Activated CD4-positive, alpha-beta memory T cell treated with anti-CD3 and anti-CD28 coated beads for 36 hours (primary cell): ENCODE data around the gene PEAK1. TPM values are rescaled to one million over a fixed set of nuclear protein-coding genes. Genes with fewer than 3 reads are reported as not detected.
A peak's percentile ranks its signal among the peaks of the same experiment; 100 is the strongest.

ENCODE experiments used
- CTCF ChIA-PET: fragments of 350-600 bp; sonication (Branson Sonifier 250); formaldehyde crosslinking; loops from one replicate; lab custom pipeline; 2021; ENCODE audit warnings: antibody characterized with exemption, inconsistent platforms; lab: Charles Lee
- POLR2A ChIA-PET: fragments of 350-600 bp; sonication (Branson Sonifier 250); formaldehyde crosslinking; loops from one replicate; lab custom pipeline; 2021; ENCODE audit warnings: antibody characterized with exemption; lab: Charles Lee
- DNase-seq: peaks from one replicate; pipeline ENCODE4 v3.0.0-alpha.2; 2020
- H3K27ac Mint-ChIP-seq: one replicate; pipeline ENCODE4 v1.8.0; 2021; ENCODE audit warnings: mixed read lengths
- H3K27me3 Mint-ChIP-seq: one replicate; pipeline ENCODE4 v1.8.0; 2021; ENCODE audit warnings: mixed read lengths
- H3K36me3 Mint-ChIP-seq: one replicate; pipeline ENCODE4 v1.8.0; 2021; ENCODE audit warnings: mixed read lengths
- H3K4me1 Mint-ChIP-seq: one replicate; pipeline ENCODE4 v1.8.0; 2021; ENCODE audit warnings: low read depth, mixed read lengths
- H3K4me3 Mint-ChIP-seq: one replicate; pipeline ENCODE4 v1.8.0; 2021; ENCODE audit warnings: mild to moderate bottlenecking, mixed read lengths
- H3K9me3 Mint-ChIP-seq: one replicate; pipeline ENCODE4 v1.8.0; 2021; ENCODE audit warnings: mixed read lengths
- intact Hi-C: fragments of 100-400 bp; cut with micrococcal nuclease; formaldehyde crosslinking; loops from one replicate; pipeline ENCODE4 v1.15.1; 2023
- total RNA-seq, 2 experiments: library from RNA; stranded (reverse); gene quantifications; one replicate each; pipeline ENCODE4 v1.2.3, GENCODE V29; 2021

PEAK1 gene
- total RNA-seq, 2 experiments from 2014 or later: 15.6 to 18.3 TPM

GRCh38 chr15:77454951-77455350, 35.0 kb upstream of the PEAK1 start:
- intact Hi-C loops: no loop called here
- Mint-ChIP-seq H3K4me1 (peaks cover 30% of the 10 kb centered on the region), H3K27ac (no peak overlapping the region), H3K36me3 (peaks cover 9% of the 10 kb centered on the region), H3K27me3 (no peaks in the 10 kb centered on the region), H3K9me3 (no peaks in the 10 kb centered on the region), H3K4me3 (no peak overlapping the region)
- POLR2A ChIA-PET: no interaction called here
- CTCF ChIA-PET: no interaction called here
- no peak for DNase-seq

- Mint-ChIP-seq H3K9me3 (no peaks in the 10 kb centered on the region), H3K27ac (no peak overlapping the region), H3K4me1 (peaks cover 30% of the 10 kb centered on the region), H3K4me3 (no peak overlapping the region), H3K36me3 (peaks cover 6% of the 10 kb centered on the region), H3K27me3 (no peaks in the 10 kb centered on the region)
- ChIA-PET CTCF (no interaction called here), POLR2A (no interaction called here)
- no peak for DNase-seq
- intact Hi-C loops: no loop called here
These were observed 34.4 kb upstream of the PEAK1 start for GRCh38 chr15:77454265-77454664.

- H3K4me3 Mint-ChIP-seq: no peak overlapping the region
- no peak overlapping the region for H3K27ac Mint-ChIP-seq
- CTCF ChIA-PET: no interaction called here
- no peaks in the 10 kb centered on the region for H3K27me3 Mint-ChIP-seq
- POLR2A ChIA-PET: no interaction called here
- intact Hi-C loops: no loop called here
- H3K9me3 Mint-ChIP-seq: no peaks in the 10 kb centered on the region
- H3K36me3 Mint-ChIP-seq: peaks cover 4% of the 10 kb centered on the region
- peaks cover 3% of the 10 kb centered on the region for H3K4me1 Mint-ChIP-seq
- no peak for DNase-seq
These were observed 27.0 kb upstream of the PEAK1 start for GRCh38 chr15:77446840-77447390.

GRCh38 chr15:77440378-77440999, 20.6 kb upstream of the PEAK1 start:
- Mint-ChIP-seq H3K9me3 (no peaks in the 10 kb centered on the region), H3K27me3 (no peaks in the 10 kb centered on the region), H3K4me3 (no peak overlapping the region), H3K4me1 (peaks cover 21% of the 10 kb centered on the region), H3K36me3 (peaks cover 3% of the 10 kb centered on the region), H3K27ac (no peak overlapping the region)
- ChIA-PET POLR2A (no interaction called here), CTCF (no interaction called here)
- no peak for DNase-seq
- intact Hi-C loops: no loop called here

GRCh38 chr15:77437264-77437663, 17.4 kb upstream of the PEAK1 start:
- Mint-ChIP-seq H3K36me3 (peaks cover 3% of the 10 kb centered on the region), H3K4me1 (peaks cover 22% of the 10 kb centered on the region)
- CTCF ChIA-PET: no interaction called here

GRCh38 chr15:77436822-77437221, 16.9 kb upstream of the PEAK1 start:
- peaks cover 22% of the 10 kb centered on the region for H3K4me1 Mint-ChIP-seq
- ChIA-PET POLR2A (no interaction called here), CTCF (no interaction called here)
- no peak for DNase-seq
- H3K27ac Mint-ChIP-seq: no peak overlapping the region
- no peaks in the 10 kb centered on the region for H3K27me3 Mint-ChIP-seq
- H3K4me3 Mint-ChIP-seq: no peak overlapping the region
- no peaks in the 10 kb centered on the region for H3K9me3 Mint-ChIP-seq
- intact Hi-C loops: loop anchor here (10.0 kb wide), 1 partner anchor 252 kb away; no protein-coding TSS in a partner anchor
- H3K36me3 Mint-ChIP-seq: peaks cover 3% of the 10 kb centered on the region

More at GRCh38 chr15:77437264-77437663, 17.4 kb upstream of the PEAK1 start:
- intact Hi-C loops: loop anchor here (10.0 kb wide), 1 partner anchor 252 kb away; no protein-coding TSS in a partner anchor
- no peak overlapping the region for H3K27ac Mint-ChIP-seq
- DNase-seq: no peak
- no peak overlapping the region for H3K4me3 Mint-ChIP-seq
- no peaks in the 10 kb centered on the region for H3K27me3 Mint-ChIP-seq
- H3K9me3 Mint-ChIP-seq: no peaks in the 10 kb centered on the region
- POLR2A ChIA-PET: no interaction called here

- Mint-ChIP-seq H3K9me3 (no peaks in the 10 kb centered on the region), H3K27ac (peak overlapping the region; percentile 66), H3K36me3 (peaks cover 2% of the 10 kb centered on the region), H3K4me1 (peaks cover 35% of the 10 kb centered on the region), H3K27me3 (no peaks in the 10 kb centered on the region), H3K4me3 (no peak overlapping the region)
- intact Hi-C loops: loop anchor here (1.0 to 10.0 kb wide), 2 partner anchors 10 to 246 kb away; partner anchors contain the start of genes HMG20A and PEAK1
- ChIA-PET CTCF (interaction anchor here (0.6 to 1.7 kb wide), 4 partner anchors 9 to 112 kb away, joined by 3 to 7 read pairs (median 4); no protein-coding TSS in a partner anchor), POLR2A (interaction anchor here (1.0 to 2.5 kb wide), 5 partner anchors 9 to 361 kb away, joined by 3 to 12 read pairs (median 6); partner anchors contain the start of genes HMG20A and PEAK1)
- no peak for DNase-seq
These were observed 10.7 kb upstream of the PEAK1 start for GRCh38 chr15:77430652-77431051.

GRCh38 chr15:77430213-77430612, 10.3 kb upstream of the PEAK1 start:
- ChIA-PET CTCF (interaction anchor here (0.6 to 1.7 kb wide), 4 partner anchors 9 to 113 kb away, joined by 3 to 7 read pairs (median 4); no protein-coding TSS in a partner anchor), POLR2A (interaction anchor here (1.0 to 2.5 kb wide), 5 partner anchors 9 to 360 kb away, joined by 3 to 12 read pairs (median 6); partner anchors contain the start of genes HMG20A and PEAK1)
- Mint-ChIP-seq H3K4me1 (peaks cover 35% of the 10 kb centered on the region), H3K9me3 (no peaks in the 10 kb centered on the region), H3K4me3 (no peak overlapping the region), H3K27me3 (no peaks in the 10 kb centered on the region), H3K27ac (peak overlapping the region; percentile 66), H3K36me3 (peaks cover 2% of the 10 kb centered on the region)
- intact Hi-C loops: loop anchor here (1.0 to 10.0 kb wide), 2 partner anchors 10 to 245 kb away; partner anchors contain the start of genes HMG20A and PEAK1
- DNase-seq: no peak

GRCh38 chr15:77426871-77427270, 7.0 kb upstream of the PEAK1 start:
- Mint-ChIP-seq H3K4me1 (peaks cover 46% of the 10 kb centered on the region), H3K27me3 (no peaks in the 10 kb centered on the region), H3K36me3 (peaks cover 2% of the 10 kb centered on the region), H3K9me3 (no peaks in the 10 kb centered on the region), H3K27ac (no peak overlapping the region), H3K4me3 (no peak overlapping the region)
- DNase-seq: no peak
- intact Hi-C loops: no loop called here
- ChIA-PET POLR2A (no interaction called here), CTCF (interaction anchor here (0.8 to 1.1 kb wide), 2 partner anchors 11 to 453 kb away, joined by 3 read pairs; no protein-coding TSS in a partner anchor)

GRCh38 chr15:77426377-77426776, 6.5 kb upstream of the PEAK1 start:
- ChIA-PET CTCF (no interaction called here), POLR2A (no interaction called here)
- intact Hi-C loops: no loop called here
- Mint-ChIP-seq H3K36me3 (peaks cover 2% of the 10 kb centered on the region), H3K9me3 (no peaks in the 10 kb centered on the region), H3K27me3 (no peaks in the 10 kb centered on the region), H3K27ac (no peak overlapping the region), H3K4me3 (no peak overlapping the region), H3K4me1 (peaks cover 51% of the 10 kb centered on the region)
- DNase-seq: no peak

- CTCF ChIA-PET: no interaction called here
- intact Hi-C loops: no loop called here
These were observed 5.2 kb upstream of the PEAK1 start for GRCh38 chr15:77425104-77425503.

GRCh38 chr15:77421370-77421700, 1.4 kb upstream of the PEAK1 start:
- Mint-ChIP-seq H3K36me3 (peaks cover 5% of the 10 kb centered on the region), H3K9me3 (no peaks in the 10 kb centered on the region), H3K4me1 (peaks cover 36% of the 10 kb centered on the region), H3K27me3 (peaks cover 2% of the 10 kb centered on the region), H3K4me3 (peak overlapping the region; percentile 96), H3K27ac (peak overlapping the region; percentile 98)
- intact Hi-C loops: loop anchor here (5.0 kb wide), 1 partner anchor 424 kb away; the partner anchor contains the start of gene PSTPIP1
- ChIA-PET CTCF (interaction anchor here (0.8 to 1.3 kb wide), 3 partner anchors 9 to 408 kb away, joined by 3 to 5 read pairs (median 4); no protein-coding TSS in a partner anchor), POLR2A (interaction anchor here (2.0 kb wide), 1 partner anchor 9 kb away, joined by 12 read pairs; no protein-coding TSS in a partner anchor)
- peak; percentile 25 for DNase-seq

More at GRCh38 chr15:77425104-77425503, 5.2 kb upstream of the PEAK1 start:
- DNase-seq: no peak
- peaks cover 43% of the 10 kb centered on the region for H3K4me1 Mint-ChIP-seq
- H3K27ac Mint-ChIP-seq: no peak overlapping the region
- H3K4me3 Mint-ChIP-seq: no peak overlapping the region
- H3K27me3 Mint-ChIP-seq: no peaks in the 10 kb centered on the region
- H3K36me3 Mint-ChIP-seq: peaks cover 2% of the 10 kb centered on the region
- no peaks in the 10 kb centered on the region for H3K9me3 Mint-ChIP-seq
- POLR2A ChIA-PET: no interaction called here
